Measurements from ENCODE around the gene WAC. TPM values are rescaled to one million over a fixed set of nuclear protein-coding genes. Genes with fewer than 3 reads are reported as not detected.

The WAC gene
- total RNA-seq, 4 donors from 2014 or later: 102 to 191 (median 124) TPM

DNA sequence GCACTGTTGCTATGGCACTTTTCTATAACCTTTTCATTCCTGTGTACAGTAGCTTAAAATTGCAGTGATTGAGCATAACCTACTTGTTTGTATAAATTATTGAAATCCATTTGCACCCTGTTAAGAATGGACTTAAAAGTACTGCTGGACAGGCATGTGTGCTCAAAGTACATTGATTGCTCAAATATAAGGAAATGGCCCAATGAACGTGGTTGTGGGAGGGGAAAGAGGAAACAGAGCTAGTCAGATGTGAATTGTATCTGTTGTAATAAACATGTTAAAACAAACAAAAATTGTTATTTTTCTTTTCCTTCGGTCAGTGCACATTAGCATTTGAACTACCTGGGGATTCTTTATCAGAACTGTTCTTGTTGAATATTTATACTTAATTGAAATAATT, 87.3 kb downstream of the WAC start:
- TF ChIP-seq, protein P1, sequence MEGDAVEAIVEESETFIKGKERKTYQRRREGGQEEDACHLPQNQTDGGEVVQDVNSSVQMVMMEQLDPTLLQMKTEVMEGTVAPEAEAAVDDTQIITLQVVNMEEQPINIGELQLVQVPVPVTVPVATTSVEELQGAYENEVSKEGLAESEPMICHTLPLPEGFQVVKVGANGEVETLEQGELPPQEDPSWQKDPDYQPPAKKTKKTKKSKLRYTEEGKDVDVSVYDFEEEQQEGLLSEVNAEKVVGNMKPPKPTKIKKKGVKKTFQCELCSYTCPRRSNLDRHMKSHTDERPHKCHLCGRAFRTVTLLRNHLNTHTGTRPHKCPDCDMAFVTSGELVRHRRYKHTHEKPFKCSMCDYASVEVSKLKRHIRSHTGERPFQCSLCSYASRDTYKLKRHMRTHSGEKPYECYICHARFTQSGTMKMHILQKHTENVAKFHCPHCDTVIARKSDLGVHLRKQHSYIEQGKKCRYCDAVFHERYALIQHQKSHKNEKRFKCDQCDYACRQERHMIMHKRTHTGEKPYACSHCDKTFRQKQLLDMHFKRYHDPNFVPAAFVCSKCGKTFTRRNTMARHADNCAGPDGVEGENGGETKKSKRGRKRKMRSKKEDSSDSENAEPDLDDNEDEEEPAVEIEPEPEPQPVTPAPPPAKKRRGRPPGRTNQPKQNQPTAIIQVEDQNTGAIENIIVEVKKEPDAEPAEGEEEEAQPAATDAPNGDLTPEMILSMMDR (IDR thresholded peaks at IDR 0.05; ENCODE audit: low read depth): no peak

DNA sequence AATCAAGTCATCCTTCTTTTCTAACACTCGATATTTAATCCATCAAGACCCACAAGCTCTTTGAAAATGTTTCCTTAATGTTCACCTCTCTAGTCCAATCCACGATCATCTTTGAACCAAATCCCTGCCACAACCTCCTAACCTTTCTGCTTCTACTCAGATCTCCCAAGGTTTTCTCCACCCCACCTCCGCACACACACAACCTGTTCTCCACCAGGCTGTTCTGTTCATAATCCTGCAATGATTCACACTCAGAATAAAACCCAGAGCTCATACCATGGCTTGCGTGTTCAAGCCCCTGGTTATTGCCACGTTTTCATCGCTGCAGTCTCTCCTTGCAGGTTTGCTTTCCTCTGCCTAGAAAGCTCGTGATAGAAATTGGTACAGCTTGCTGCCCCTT, 90.6 kb downstream of the WAC start:
- TF ChIP-seq, protein P1 (IDR thresholded peaks at IDR 0.05; ENCODE audit: low read depth): no peak

DNA sequence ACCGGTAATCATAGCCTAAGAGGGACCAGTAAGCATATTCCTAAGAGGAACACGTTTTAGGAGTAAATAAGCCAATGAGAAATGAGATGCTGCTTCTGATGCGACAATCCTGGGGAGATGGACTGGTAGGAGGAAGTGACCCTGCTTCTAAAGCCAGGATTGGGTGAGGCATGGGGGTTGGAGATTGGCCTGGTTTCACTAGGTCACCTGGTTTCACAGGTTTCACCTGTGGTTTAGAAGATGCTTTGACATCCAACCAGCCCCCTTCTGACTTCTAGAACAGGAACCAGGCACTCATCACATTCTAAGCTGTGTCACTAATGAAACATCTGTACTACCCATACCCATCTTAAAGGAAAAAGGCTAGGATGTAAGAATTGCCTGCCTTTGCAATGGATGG, 91.4 kb downstream of the WAC start:
- TF ChIP-seq, protein P1 (IDR thresholded peaks at IDR 0.05; ENCODE audit: low read depth): no peak

DNA sequence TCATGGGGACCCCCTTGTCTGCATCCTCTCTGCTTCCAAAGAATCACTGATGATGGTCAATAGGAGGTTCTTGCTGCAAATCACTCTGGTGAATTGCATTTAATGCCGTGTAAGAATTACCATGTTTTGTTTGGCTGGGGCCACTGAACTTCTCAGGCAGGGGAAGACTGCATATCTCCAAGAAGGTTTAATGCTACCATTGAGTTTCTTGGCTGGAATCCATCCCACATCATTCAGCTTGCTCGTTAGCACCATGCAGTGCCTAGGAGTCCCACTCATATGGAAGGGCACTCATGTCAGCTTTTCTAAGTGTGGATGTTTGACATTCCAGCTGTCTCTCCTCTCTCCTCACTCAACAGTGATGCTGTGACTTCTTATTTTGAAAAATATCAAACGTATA, 94.2 kb downstream of the WAC start:
- TF ChIP-seq, protein P1 (IDR thresholded peaks at IDR 0.05; ENCODE audit: low read depth): no peak

DNA sequence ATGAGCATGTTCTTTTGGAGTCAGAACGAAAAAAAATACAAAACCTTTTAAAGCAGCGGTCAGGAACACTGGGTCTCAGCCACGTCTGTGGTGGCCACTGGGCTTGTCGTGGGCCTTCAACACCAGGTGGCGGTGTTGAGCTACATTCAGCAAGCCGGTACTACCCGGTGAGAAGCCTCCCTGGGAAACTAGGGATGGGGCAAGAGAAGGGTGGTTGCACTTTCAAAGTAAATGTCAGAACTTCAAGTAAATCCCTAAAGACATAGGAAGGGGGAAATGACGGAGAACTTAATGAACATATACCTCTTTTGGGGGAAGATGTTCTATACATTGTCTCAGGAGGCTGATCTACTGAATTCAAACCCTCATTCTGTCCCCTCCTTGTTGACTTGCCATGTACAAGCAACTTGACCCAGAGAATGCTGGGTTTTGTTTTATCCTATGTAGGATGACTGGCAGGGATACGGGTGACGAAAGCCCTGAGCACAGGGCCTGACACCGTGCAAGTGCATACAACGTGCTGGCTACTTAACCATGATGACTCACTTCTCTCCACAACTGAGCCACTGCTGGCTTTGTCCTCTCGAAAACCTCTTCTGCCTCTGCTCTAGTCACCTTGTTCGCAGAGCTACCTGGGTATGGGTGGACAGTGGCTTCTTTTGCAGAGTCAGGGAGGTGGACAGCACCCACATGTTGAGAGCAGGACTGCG, 95.4 kb downstream of the WAC start:
- TF ChIP-seq, protein P1 (IDR thresholded peaks at IDR 0.05; ENCODE audit: low read depth): no peak

DNA sequence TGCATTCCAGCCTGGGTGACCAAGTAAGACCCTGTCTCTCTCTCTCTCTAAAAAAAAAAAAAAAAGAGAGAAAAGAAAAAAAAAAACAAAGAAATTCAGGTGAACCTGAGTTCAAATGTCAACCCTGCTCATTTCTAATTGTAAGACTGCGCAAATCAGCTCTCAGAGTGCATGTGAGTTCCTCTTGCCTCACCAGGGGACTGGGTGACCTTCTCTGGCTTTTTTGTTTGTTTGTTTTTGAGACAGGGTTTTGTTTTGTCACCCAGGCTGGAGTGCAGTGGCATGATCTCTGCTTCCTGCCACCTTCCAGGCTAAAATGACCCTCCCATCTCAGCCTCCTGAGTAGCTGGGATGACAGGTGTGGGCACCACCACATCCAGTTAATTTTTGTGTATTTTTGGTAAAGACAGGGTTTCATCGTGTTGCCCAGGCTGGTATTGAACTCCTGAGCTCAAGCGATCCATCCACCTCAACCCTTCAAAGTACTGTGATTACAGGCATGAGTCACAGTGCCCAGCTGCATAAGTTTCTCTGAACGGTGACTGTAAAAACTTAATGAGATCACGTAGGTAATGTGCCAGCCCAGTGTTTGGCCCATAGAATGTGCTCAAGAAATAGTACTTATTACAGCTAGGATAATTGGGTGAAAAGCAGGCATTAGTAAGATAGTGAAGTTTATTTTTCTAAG, 99.1 kb downstream of the WAC start:
- TF ChIP-seq, protein P1 (IDR thresholded peaks at IDR 0.05; ENCODE audit: low read depth): no peak

DNA sequence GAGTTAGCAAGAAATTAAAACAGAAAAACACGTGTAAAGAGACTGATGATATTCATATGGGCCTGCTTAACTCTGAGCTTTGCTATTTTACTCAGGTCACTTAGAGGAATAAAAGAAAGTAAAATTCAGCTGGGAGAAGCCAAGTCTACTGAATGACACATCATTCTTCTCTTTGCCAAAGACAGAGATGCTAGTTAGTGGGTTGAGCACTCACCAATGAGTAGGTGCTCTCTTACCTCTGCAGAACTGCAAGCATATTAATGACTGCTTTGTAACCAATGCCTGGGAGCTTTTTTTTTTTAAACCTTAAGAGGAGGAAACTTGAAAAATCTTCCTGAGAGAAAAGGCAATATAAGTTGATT, 99.6 kb downstream of the WAC start:
- TF ChIP-seq, protein P1 (IDR thresholded peaks at IDR 0.05; ENCODE audit: low read depth): no peak
